Lung (tissue), 12 donors: ENCODE results near the gene PMF1. TPM values are rescaled to one million over a fixed set of nuclear protein-coding genes. Genes with fewer than 3 reads are reported as not detected.

Experiments used
- ATAC-seq: fragments of 200-7000 bp; cut with Tn5 transposase; one replicate; pipeline ENCODE4 v1.9.1; 2020; ENCODE audit warnings: moderate number of reproducible peaks; ENCODE audit not compliant: insufficient read depth, low FRiP score
- DNase-seq, 3 donors: peaks; one replicate each; pipeline ENCODE4 v3.0.0-alpha.2; 2013 to 2017
- H3K27ac ChIP-seq, 2 donors: one replicate each; pipeline ENCODE4 v1.5.1; 2013; ENCODE audit warnings: mild to moderate bottlenecking in 2 of 2, moderate library complexity in 2 of 2, control low read depth in 1 of 2, inconsistent platforms in 1 of 2, low read depth in 1 of 2, low read length in 1 of 2
- H3K27me3 ChIP-seq, 3 donors: one replicate each; pipeline ENCODE4 v1.5.1; 2013; ENCODE audit warnings: low read length in 2 of 3; ENCODE audit not compliant: control insufficient read depth in 3 of 3, insufficient read depth in 3 of 3
- H3K36me3 ChIP-seq, 4 donors: one replicate each; pipeline ENCODE4 v1.5.1; 2013; ENCODE audit warnings: low read length in 4 of 4, mild to moderate bottlenecking in 1 of 4, moderate library complexity in 1 of 4; ENCODE audit not compliant: control insufficient read depth in 4 of 4, insufficient read depth in 4 of 4
- H3K4me1 ChIP-seq, 5 donors: one replicate each; pipeline ENCODE4 v1.5.1; 2013; ENCODE audit warnings: low read length in 5 of 5, mild to moderate bottlenecking in 2 of 5, moderate library complexity in 1 of 5; ENCODE audit not compliant: control insufficient read depth in 5 of 5, insufficient read depth in 5 of 5
- H3K4me3 ChIP-seq: one replicate; pipeline ENCODE4 v1.5.1; 2013; ENCODE audit warnings: mild to moderate bottlenecking, control low read depth, moderate library complexity
- H3K9ac ChIP-seq, 2 donors: one replicate each; pipeline ENCODE4 v1.5.1; 2013; ENCODE audit warnings: low read length in 2 of 2, control low read depth in 1 of 2; ENCODE audit not compliant: insufficient read depth in 1 of 2
- H3K9me3 ChIP-seq, 4 donors: one replicate each; pipeline ENCODE4 v1.5.1; 2013; ENCODE audit warnings: low read length in 3 of 4, mild to moderate bottlenecking in 1 of 4, moderate library complexity in 1 of 4; ENCODE audit not compliant: control insufficient read depth in 4 of 4, insufficient read depth in 3 of 4
- WGBS, 2 donors: extraction: QIAGEN DNeasy Blood & Tissue Kit; methylation state at CpG; one replicate each; pipeline ENCODE4 v1.1.7; 2013; 5-methylcytosine and 5-hydroxymethylcytosine counted together
- polyA plus RNA-seq, 2 donors: library from polyadenylated mRNA; stranded (reverse); fragments of 200-250 nt; gene quantifications; one replicate each; pipeline ENCODE4 v1.2.1, GENCODE V29; 2013
- total RNA-seq, 2 donors: library from RNA; depleted of rRNA in 1 of 2; stranded (reverse); fragments of >200 nt in 1 of 2; gene quantifications; one replicate each; pipeline ENCODE4 v1.2.1, GENCODE V29; 2014 to 2021
- TF ChIP-seq, protein P1 (sequence below): IDR thresholded peaks from 2 replicates; pipeline ENCODE4 v1.5.1; 2012; ENCODE audit warnings: mild to moderate bottlenecking; ENCODE audit errors: control extremely low read depth, extremely low read depth
- donor health status: control.
- donor health status: control.
- donor health status: Bipolar disorder and iron deficiency.
- donor health status: healthy.
- donor health status: DM: yes; HTN: yes; CAD: no.

The PMF1 gene
- total and polyA plus RNA-seq, 4 donors = 60.0 to 144 (median 64.7) TPM

DNA sequence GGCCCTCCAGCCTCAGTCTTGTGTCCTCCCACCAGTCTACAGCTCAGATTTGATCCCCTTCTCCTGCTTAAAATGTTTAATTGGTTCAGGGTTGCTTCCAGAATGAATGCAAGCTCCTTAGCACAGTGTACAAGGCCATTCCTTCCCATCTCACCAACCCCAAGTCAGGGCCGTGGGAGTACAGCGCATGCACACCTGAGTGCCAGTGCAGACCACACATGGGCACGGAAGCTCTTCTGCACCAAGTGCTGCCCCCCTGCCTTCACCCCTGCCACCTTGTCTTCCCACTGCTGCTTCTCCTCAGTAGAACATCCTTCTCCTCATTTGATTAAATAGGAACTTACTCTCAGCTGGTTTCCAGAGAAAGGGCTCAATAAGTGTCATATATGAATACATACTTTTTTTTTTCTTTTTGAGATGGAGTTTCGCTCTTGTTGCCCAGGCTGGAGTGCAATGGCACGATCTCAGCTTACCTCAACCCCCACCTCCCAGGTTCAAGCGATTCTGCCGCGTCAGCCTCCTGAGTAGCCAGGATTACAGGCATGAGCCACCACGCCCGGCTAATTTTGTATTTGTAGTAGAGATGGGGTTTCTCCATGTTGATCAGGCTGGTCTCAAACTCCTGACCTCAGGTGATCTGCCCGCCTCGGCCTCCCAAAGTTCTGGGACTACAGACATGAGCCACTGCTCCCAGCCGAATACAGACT is 9.3 kb downstream of the PMF1 start:
- Histone ChIP-seq H3K4me3 (no peak overlapping the region), H3K9me3 (no peaks in the 10 kb centered on the region), H3K27ac (no peak overlapping the region), H3K9ac (no peak overlapping the region), H3K36me3 (peaks cover 10 to 39% (median 30%) of the 10 kb centered on the region in 4 donors), H3K4me1 (peaks cover 0 to 4% (median 0%) of the 10 kb centered on the region in 5 donors), H3K27me3 (no peaks in the 10 kb centered on the region)
- DNase-seq (no peak), ATAC-seq (no peak)
- 94 to 98% methylated on average over 13 of the region's 13 CpGs for WGBS, 2 donors
- TF ChIP-seq, protein P1, sequence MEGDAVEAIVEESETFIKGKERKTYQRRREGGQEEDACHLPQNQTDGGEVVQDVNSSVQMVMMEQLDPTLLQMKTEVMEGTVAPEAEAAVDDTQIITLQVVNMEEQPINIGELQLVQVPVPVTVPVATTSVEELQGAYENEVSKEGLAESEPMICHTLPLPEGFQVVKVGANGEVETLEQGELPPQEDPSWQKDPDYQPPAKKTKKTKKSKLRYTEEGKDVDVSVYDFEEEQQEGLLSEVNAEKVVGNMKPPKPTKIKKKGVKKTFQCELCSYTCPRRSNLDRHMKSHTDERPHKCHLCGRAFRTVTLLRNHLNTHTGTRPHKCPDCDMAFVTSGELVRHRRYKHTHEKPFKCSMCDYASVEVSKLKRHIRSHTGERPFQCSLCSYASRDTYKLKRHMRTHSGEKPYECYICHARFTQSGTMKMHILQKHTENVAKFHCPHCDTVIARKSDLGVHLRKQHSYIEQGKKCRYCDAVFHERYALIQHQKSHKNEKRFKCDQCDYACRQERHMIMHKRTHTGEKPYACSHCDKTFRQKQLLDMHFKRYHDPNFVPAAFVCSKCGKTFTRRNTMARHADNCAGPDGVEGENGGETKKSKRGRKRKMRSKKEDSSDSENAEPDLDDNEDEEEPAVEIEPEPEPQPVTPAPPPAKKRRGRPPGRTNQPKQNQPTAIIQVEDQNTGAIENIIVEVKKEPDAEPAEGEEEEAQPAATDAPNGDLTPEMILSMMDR = no peak

DNA sequence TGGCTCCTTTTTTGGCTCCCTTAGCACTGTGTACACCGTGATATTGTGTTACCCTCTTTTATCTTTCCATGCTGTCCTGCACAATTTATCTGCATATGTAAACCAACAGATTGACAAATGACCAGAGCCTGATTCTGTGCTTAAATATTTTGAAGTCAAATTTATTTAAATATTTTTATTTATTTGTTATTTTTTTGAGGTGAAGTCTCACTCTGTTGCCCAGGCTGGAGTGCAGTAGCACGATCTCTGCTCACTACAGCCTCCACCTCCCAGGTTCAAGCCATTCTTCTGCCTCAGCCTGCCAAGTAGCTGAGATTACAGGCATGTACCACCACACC is 12.8 kb downstream of the PMF1 start:
- WGBS, 2 donors = 12 to 15% methylated on average over 2 of the region's 2 CpGs
- no peak for DNase-seq
- no peak for ATAC-seq
- Histone ChIP-seq H3K36me3 (peaks cover 10 to 49% (median 40%) of the 10 kb centered on the region in 4 donors), H3K9me3 (no peaks in the 10 kb centered on the region), H3K9ac (no peak overlapping the region), H3K27me3 (no peaks in the 10 kb centered on the region), H3K27ac (no peak overlapping the region), H3K4me1 (no peaks in the 10 kb centered on the region), H3K4me3 (no peak overlapping the region)
- TF ChIP-seq, protein P1 = no peak

DNA sequence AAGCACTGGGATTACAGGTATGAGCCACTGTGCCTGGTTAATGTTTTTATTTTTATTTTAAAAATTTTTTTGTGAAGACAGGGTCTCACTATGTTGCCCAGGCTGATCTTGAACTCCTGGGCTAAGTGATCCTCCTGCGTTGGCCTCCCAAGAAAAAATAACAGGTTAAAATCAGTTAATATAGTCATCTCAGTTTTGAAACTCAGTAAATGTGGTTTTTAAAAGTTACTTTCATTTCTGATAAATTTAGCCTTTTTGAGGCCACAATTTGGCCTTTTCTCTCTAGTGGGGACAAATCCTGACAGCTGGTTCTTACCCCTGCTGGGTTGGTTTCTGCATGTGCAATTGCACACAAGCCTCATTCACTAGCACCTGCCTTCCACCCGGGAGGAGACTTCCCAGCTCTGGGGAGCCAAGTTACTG is 13.3 kb downstream of the PMF1 start:
- Histone ChIP-seq H3K4me3 (no peak overlapping the region), H3K4me1 (no peaks in the 10 kb centered on the region), H3K9ac (no peak overlapping the region), H3K27me3 (no peaks in the 10 kb centered on the region), H3K9me3 (no peaks in the 10 kb centered on the region), H3K27ac (no peak overlapping the region), H3K36me3 (peaks cover 8 to 46% (median 37%) of the 10 kb centered on the region in 4 donors)
- ATAC-seq (no peak), DNase-seq (no peak)
- TF ChIP-seq, protein P1 = no peak
- WGBS, 2 donors = 67 to 74% methylated on average over 2 of the region's 2 CpGs

- no peaks in the 10 kb centered on the region for H3K9me3 ChIP-seq
- H3K4me1 ChIP-seq = no peaks in the 10 kb centered on the region
- ATAC-seq = no peak
- peaks cover 6 to 42% (median 34%) of the 10 kb centered on the region in 4 donors for H3K36me3 ChIP-seq
- DNase-seq = no peak
- H3K4me3 ChIP-seq = no peak overlapping the region
- no peaks in the 10 kb centered on the region for H3K27me3 ChIP-seq
- WGBS, 2 donors = 88 to 94% methylated on average over 4 of the region's 4 CpGs
- TF ChIP-seq, protein P1 = no peak
- H3K27ac ChIP-seq = no peak overlapping the region
- no peak overlapping the region for H3K9ac ChIP-seq
These were observed 14.0 kb downstream of the PMF1 start for GRCh38 chr1:156226782-156227181.
